ENCODE data around the gene RRBP1.

The RRBP1 gene

GRCh38 chr20:17625246-17626051 lies 56.6 kb downstream of the RRBP1 start:
- Mint-ChIP-seq H3K4me3 (no peak overlapping the region), H3K36me3 (ENCODE audit: low read depth) (peaks cover 36% of the 10 kb centered on the region), H3K4me1 (no peaks in the 10 kb centered on the region), H3K27me3 (ENCODE audit: low read depth) (no peaks in the 10 kb centered on the region), H3K9me3 (no peaks in the 10 kb centered on the region), H3K27ac (peak overlapping the region in 1 of 3 experiments; percentile 37)
- no peak for TF ChIP-seq CTCF (IDR thresholded peaks at IDR 0.05; ENCODE audit: unreplicated experiment in 3 of 3)

- Mint-ChIP-seq H3K4me1 (no peaks in the 10 kb centered on the region), H3K9me3 (no peaks in the 10 kb centered on the region), H3K4me3 (no peak overlapping the region), H3K36me3 (ENCODE audit: low read depth) (peaks cover 36% of the 10 kb centered on the region), H3K27ac (no peak overlapping the region), H3K27me3 (ENCODE audit: low read depth) (no peaks in the 10 kb centered on the region)
- no peak for TF ChIP-seq CTCF (IDR thresholded peaks at IDR 0.05; ENCODE audit: unreplicated experiment in 3 of 3)
Observed at GRCh38 chr20:17624551-17625245, 57.3 kb downstream of the RRBP1 start.

- Mint-ChIP-seq H3K27me3 (ENCODE audit: low read depth) (no peaks in the 10 kb centered on the region), H3K36me3 (ENCODE audit: low read depth) (peaks cover 38% of the 10 kb centered on the region), H3K4me3 (no peak overlapping the region), H3K4me1 (no peaks in the 10 kb centered on the region), H3K9me3 (no peaks in the 10 kb centered on the region), H3K27ac (no peak overlapping the region)
- no peak for TF ChIP-seq CTCF (IDR thresholded peaks at IDR 0.05; ENCODE audit: unreplicated experiment in 3 of 3)
Observed at GRCh38 chr20:17624070-17624469, 58.0 kb downstream of the RRBP1 start.

GRCh38 chr20:17622851-17623508 lies 59.1 kb downstream of the RRBP1 start:
- Mint-ChIP-seq H3K27me3 (ENCODE audit: low read depth) (no peaks in the 10 kb centered on the region), H3K27ac (no peak overlapping the region), H3K4me3 (no peak overlapping the region), H3K36me3 (ENCODE audit: low read depth) (peaks cover 36% of the 10 kb centered on the region), H3K9me3 (no peaks in the 10 kb centered on the region), H3K4me1 (no peaks in the 10 kb centered on the region)
- no peak for TF ChIP-seq CTCF (IDR thresholded peaks at IDR 0.05; ENCODE audit: unreplicated experiment in 3 of 3)

GRCh38 chr20:17622086-17622850 lies 59.8 kb downstream of the RRBP1 start:
- Mint-ChIP-seq H3K4me1 (no peaks in the 10 kb centered on the region), H3K27ac (no peak overlapping the region), H3K9me3 (no peaks in the 10 kb centered on the region), H3K36me3 (ENCODE audit: low read depth) (peaks cover 34% of the 10 kb centered on the region), H3K4me3 (no peak overlapping the region), H3K27me3 (ENCODE audit: low read depth) (no peaks in the 10 kb centered on the region)
- TF ChIP-seq CTCF (IDR thresholded peaks at IDR 0.05; ENCODE audit: unreplicated experiment in 3 of 3): no peak
